Right ventricle myocardium superior (tissue), 1 donor: Measurements from ENCODE around the gene CCDC196. TPM values are rescaled to one million over a fixed set of nuclear protein-coding genes. Genes with fewer than 3 reads are reported as not detected.

Experiments
- ATAC-seq: fragments of 200-7000 bp; cut with Tn5 transposase; one replicate; pipeline ENCODE4 v1.9.1; 2020; ENCODE audit warnings: mild to moderate bottlenecking; ENCODE audit not compliant: poor library complexity
- DNase-seq: peaks from one replicate; pipeline ENCODE4 v3.0.0-alpha.2; 2020
- intact Hi-C: fragments of 100-400 bp; cut with DNase I; formaldehyde crosslinking; loops from one replicate; pipeline ENCODE4 v1.11.2; 2022
- long read RNA-seq: library from polyadenylated mRNA; unstranded; transcript quantifications from one replicate; pipeline ENCODE4 v2.0.0, GENCODE V29; 2021
- total RNA-seq: library from RNA; stranded (reverse); fragmentation: NEBNext Ultra II Directional; extraction: Animal tissue kit (Norgen Biotek cat#: 25700); gene quantifications from one replicate; pipeline ENCODE4 v1.2.1, GENCODE V29; 2021
- donor health status: DM: no; HTN: yes; CAD: no; lungs with severe emphysema.

Gene CCDC196
- total RNA-seq, result not detected
- long read RNA-seq, result 0 reads

GRCh38 chr14:66485910-66486421 is at the start of gene CCDC196:
Gene CCDC196, plus strand, starts transcription at chr14:66486371. Its CDS starts 132 bp downstream, at chr14:66486503.
- intact Hi-C loops, result no loop called here
- no peak for ATAC-seq
- no peak for DNase-seq

- DNase-seq (no peak), ATAC-seq (no peak)
- intact Hi-C loops, result no loop called here
Measured at GRCh38 chr14:66440801-66441200, 45.4 kb upstream of the CCDC196 start.

- intact Hi-C loops, result no loop called here
- ATAC-seq (no peak), DNase-seq (no peak)
Measured at GRCh38 chr14:66442953-66443571, 43.1 kb upstream of the CCDC196 start.

- peak; percentile 58 for ATAC-seq
- intact Hi-C loops, result no loop called here
- DNase-seq, result no peak
Measured at GRCh38 chr14:66443785-66444184, 42.4 kb upstream of the CCDC196 start.

- DNase-seq (no peak), ATAC-seq (peak; percentile 87)
- intact Hi-C loops, result no loop called here
Measured at GRCh38 chr14:66444271-66444927, 41.8 kb upstream of the CCDC196 start.

GRCh38 chr14:66445936-66446335 is 40.2 kb upstream of the CCDC196 start:
- no peak for DNase-seq
- no peak for ATAC-seq
- intact Hi-C loops, result no loop called here

- DNase-seq (no peak), ATAC-seq (no peak)
- intact Hi-C loops, result no loop called here
Measured at GRCh38 chr14:66453469-66453868, 32.7 kb upstream of the CCDC196 start.

- no peak for DNase-seq
- ATAC-seq, result no peak
- intact Hi-C loops, result no loop called here
Measured at GRCh38 chr14:66459603-66460002, 26.6 kb upstream of the CCDC196 start.

GRCh38 chr14:66464261-66464660 is 21.9 kb upstream of the CCDC196 start:
- intact Hi-C loops, result no loop called here
- ATAC-seq, result no peak

GRCh38 chr14:66468778-66469367 is 17.3 kb upstream of the CCDC196 start:
- DNase-seq (no peak), ATAC-seq (no peak)
- intact Hi-C loops, result no loop called here

More at GRCh38 chr14:66464261-66464660, 21.9 kb upstream of the CCDC196 start:
- DNase-seq, result no peak

GRCh38 chr14:66471584-66471983 is 14.6 kb upstream of the CCDC196 start:
- ATAC-seq (no peak), DNase-seq (no peak)
- intact Hi-C loops, result no loop called here

- intact Hi-C loops, result no loop called here
- DNase-seq (no peak), ATAC-seq (no peak)
Measured at GRCh38 chr14:66472251-66472650, 13.9 kb upstream of the CCDC196 start.

GRCh38 chr14:66473223-66473622 is 12.9 kb upstream of the CCDC196 start:
- ATAC-seq (peak; percentile 36), DNase-seq (no peak)
- intact Hi-C loops, result no loop called here

- ATAC-seq (no peak), DNase-seq (no peak)
- intact Hi-C loops, result no loop called here
Measured at GRCh38 chr14:66476964-66477363, 9.2 kb upstream of the CCDC196 start.

- no peak for DNase-seq
- intact Hi-C loops, result no loop called here
Measured at GRCh38 chr14:66477567-66477966, 8.6 kb upstream of the CCDC196 start.

GRCh38 chr14:66482873-66483272 is 3.3 kb upstream of the CCDC196 start:
- ATAC-seq, result peak; percentile 41
- intact Hi-C loops, result no loop called here
- DNase-seq, result no peak

More at GRCh38 chr14:66477567-66477966, 8.6 kb upstream of the CCDC196 start:
- ATAC-seq, result no peak

GRCh38 chr14:66483322-66483721 is 2.8 kb upstream of the CCDC196 start:
- no peak for DNase-seq
- intact Hi-C loops, result no loop called here
- ATAC-seq, result peak; percentile 92

- intact Hi-C loops, result no loop called here
- DNase-seq (no peak), ATAC-seq (no peak)
Measured at GRCh38 chr14:66485029-66485428, 1.1 kb upstream of the CCDC196 start.

- ATAC-seq (no peak), DNase-seq (no peak)
- intact Hi-C loops, result no loop called here
Measured at GRCh38 chr14:66487164-66487563, 993 bp downstream of the CCDC196 start.
